Measurements from ENCODE around the gene PAXX. TPM values are rescaled to one million over a fixed set of nuclear protein-coding genes. Genes with fewer than 3 reads are reported as not detected.

The PAXX gene
- total RNA-seq, 1 experiment from 2014 or later, result 89.0 TPM

DNA sequence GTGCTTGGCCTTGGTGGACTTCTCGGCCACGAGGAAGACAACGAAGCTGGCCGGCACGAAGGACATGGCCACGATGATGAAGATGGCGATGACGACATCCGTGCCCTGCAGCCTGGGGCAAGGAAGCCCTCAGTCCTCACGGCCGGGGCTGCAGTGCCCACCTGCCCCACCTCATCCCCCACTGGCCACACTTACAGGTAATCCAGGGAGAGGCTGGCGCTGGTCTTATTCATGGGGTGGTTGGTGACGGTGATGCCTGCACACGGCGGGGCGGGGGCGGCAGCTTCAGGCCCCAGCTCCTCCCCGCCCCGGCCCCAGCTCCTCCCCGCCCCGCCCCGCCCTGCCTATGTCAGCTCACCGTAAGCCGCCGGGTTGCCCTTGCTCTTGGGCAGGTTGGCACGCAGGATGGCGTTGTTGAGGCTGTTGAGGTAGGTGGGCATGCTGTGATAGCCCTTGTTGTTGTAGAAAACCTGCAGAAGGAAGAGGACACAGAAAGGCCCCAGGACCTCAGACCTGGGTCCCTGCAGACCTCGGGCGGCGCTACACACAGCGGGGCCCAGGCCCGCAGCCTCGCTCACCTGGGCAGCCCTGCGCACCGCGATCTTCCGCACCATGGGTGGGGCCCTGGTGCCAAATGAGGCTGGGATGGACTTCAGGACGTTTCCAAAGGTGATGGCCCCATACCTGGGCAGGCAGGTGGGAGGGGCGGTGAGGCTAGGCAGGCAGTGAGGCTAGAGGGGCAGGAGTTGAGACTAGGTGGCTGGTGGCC lies 19.9 kb downstream of the PAXX start:
- no peaks in the 10 kb centered on the region for H3K9me2 ChIP-seq (ENCODE audit: insufficient read depth)
- no peak overlapping the region for H3K4me3 ChIP-seq (replicated peaks in 1 of 2; ENCODE audit: low read depth in 1 of 2, low read length in 2 of 2)
- DNase-seq (ENCODE audit: low read depth, low spot score) (no peak), ATAC-seq (no peak)
- H3K36me3 ChIP-seq (ENCODE audit: control insufficient read depth in 1 of 2, insufficient read depth in 2 of 2, low read length in 2 of 2), result peaks cover 11 to 29% of the 10 kb centered on the region in 2 experiments; a peak in 3 of 4 replicates
- TF ChIP-seq REST (IDR thresholded peaks at IDR 0.05; ENCODE audit: low read depth) (no peak), EZH2 (IDR thresholded peaks at IDR 0.05) (no peak), SP1 (IDR thresholded peaks at IDR 0.05; ENCODE audit: low read depth) (no peak), JUND (IDR thresholded peaks at IDR 0.05) (no peak), EZH2phosphoT487 (IDR thresholded peaks at IDR 0.05; ENCODE audit: borderline replicate concordance) (no peak), FOSL1 (IDR thresholded peaks at IDR 0.05; ENCODE audit: low read depth) (no peak), SRF (IDR thresholded peaks at IDR 0.05; ENCODE audit: low read depth) (no peak), SIN3A (IDR thresholded peaks at IDR 0.05; ENCODE audit: low read depth) (no peak), RAD21 (IDR thresholded peaks at IDR 0.05; ENCODE audit: low read depth) (no peak), POLR2AphosphoS5 (IDR thresholded peaks at IDR 0.05; ENCODE audit: low read depth, low read length) (no peak), POLR2A (IDR thresholded peaks at IDR 0.05; ENCODE audit: borderline replicate concordance, extremely low read depth, insufficient read depth, insufficient read length) (no peak), ZFX (IDR thresholded peaks at IDR 0.05) (no peak), YY1 (IDR thresholded peaks at IDR 0.05; ENCODE audit: extremely low read depth, insufficient replicate concordance, low read depth, low read length) (no peak), MAX (IDR thresholded peaks at IDR 0.05) (no peak), ZNF274 (IDR thresholded peaks at IDR 0.05; ENCODE audit: low read depth, low read length) (no peak), ELF1 (IDR thresholded peaks at IDR 0.05; ENCODE audit: borderline replicate concordance, low read depth) (no peak)
- TF ChIP-seq, protein P1, sequence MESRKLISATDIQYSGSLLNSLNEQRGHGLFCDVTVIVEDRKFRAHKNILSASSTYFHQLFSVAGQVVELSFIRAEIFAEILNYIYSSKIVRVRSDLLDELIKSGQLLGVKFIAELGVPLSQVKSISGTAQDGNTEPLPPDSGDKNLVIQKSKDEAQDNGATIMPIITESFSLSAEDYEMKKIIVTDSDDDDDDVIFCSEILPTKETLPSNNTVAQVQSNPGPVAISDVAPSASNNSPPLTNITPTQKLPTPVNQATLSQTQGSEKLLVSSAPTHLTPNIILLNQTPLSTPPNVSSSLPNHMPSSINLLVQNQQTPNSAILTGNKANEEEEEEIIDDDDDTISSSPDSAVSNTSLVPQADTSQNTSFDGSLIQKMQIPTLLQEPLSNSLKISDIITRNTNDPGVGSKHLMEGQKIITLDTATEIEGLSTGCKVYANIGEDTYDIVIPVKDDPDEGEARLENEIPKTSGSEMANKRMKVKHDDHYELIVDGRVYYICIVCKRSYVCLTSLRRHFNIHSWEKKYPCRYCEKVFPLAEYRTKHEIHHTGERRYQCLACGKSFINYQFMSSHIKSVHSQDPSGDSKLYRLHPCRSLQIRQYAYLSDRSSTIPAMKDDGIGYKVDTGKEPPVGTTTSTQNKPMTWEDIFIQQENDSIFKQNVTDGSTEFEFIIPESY (IDR thresholded peaks at IDR 0.05; ENCODE audit: extremely low read depth, insufficient replicate concordance, low read length), result no peak
- H2AFZ ChIP-seq (ENCODE audit: low read depth, low read length, poor library complexity, severe bottlenecking), result no peak overlapping the region
- intact Hi-C loops (cut with micrococcal nuclease), result no loop called here
- ChIA-PET POLR2A (no interaction called here), CTCF (no interaction called here), RAD21 (ENCODE audit: low non-redundant PET in 1 of 2, low total read pairs in 2 of 2, uncharacterized antibody in 2 of 2, unreplicated experiment in 2 of 2) (no interaction called here)
- H3K9me3 ChIP-seq (ENCODE audit: control insufficient read depth in 1 of 2, insufficient read depth in 1 of 2, low read depth in 1 of 2, low read length in 2 of 2), result no peaks in the 10 kb centered on the region
- no peaks in the 10 kb centered on the region for H3K79me2 ChIP-seq (ENCODE audit: insufficient read depth, low read length)
- TSS peak; percentile 20 for BruUV-seq (replicated peaks)
- H3K27me3 ChIP-seq (ENCODE audit: insufficient read depth, low read length), result no peaks in the 10 kb centered on the region
- no peak overlapping the region for H3K27ac ChIP-seq (ENCODE audit: low read depth, low read length)
- no peaks in the 10 kb centered on the region for H4K20me1 ChIP-seq (ENCODE audit: insufficient read depth)
- no peaks in the 10 kb centered on the region for H3K4me1 ChIP-seq (ENCODE audit: control insufficient read depth in 1 of 2, insufficient read depth in 2 of 2, low read length in 2 of 2)
- H3K9ac ChIP-seq (ENCODE audit: low read length), result no peak overlapping the region
- H3K4me2 ChIP-seq (ENCODE audit: low read length), result no peak overlapping the region

All from HCT116 (cell line).